GM12878 (cell line): Measurements from ENCODE around the gene ROR2. TPM values are rescaled to one million over a fixed set of nuclear protein-coding genes. Genes with fewer than 3 reads are reported as not detected.

ENCODE experiments used
- ATAC-seq: fragments of 200-7000 bp; cut with Tn5 transposase; 3 replicates; pipeline ENCODE4 v1.9.1; 2020; ENCODE audit warnings: mild to moderate bottlenecking, moderate library complexity
- BruUV-seq: library from RNA; stranded (reverse); fragments of 400-500 nt; replicated peaks from 2 replicates; lab custom pipeline; 2021; lab: Mats Ljungman, UMichigan
- CTCF ChIA-PET: fragments of 300-600 bp; sonication (Branson Sonifier 250); formaldehyde crosslinking; extraction: SDS; loops from one replicate; lab custom pipeline; 2021; ENCODE audit warnings: inconsistent platforms; lab: Yijun Ruan, JAX
- POLR2A ChIA-PET: fragments of 350-600 bp; formaldehyde crosslinking; extraction: SDS; loops from one replicate; lab custom pipeline; 2021; ENCODE audit warnings: inconsistent platforms; lab: Charles Lee
- RAD21 ChIA-PET: fragments of 300-600 bp; sonication (Branson Sonifier 250); formaldehyde crosslinking; loops from one replicate; lab custom pipeline; 2023; ENCODE audit warnings: antibody characterized with exemption; ENCODE audit not compliant: unreplicated experiment; lab: Charles Lee
- SMC1A ChIA-PET: fragments of 300-600 bp; sonication (Branson Sonifier 250); formaldehyde crosslinking; loops from one replicate; lab custom pipeline; 2023; ENCODE audit not compliant: unreplicated experiment, uncharacterized antibody; lab: Charles Lee
- DNase-seq: peaks from one replicate; pipeline ENCODE4 v3.0.0-alpha.2; 2011; ENCODE audit warnings: low read depth, low spot score
- FAIRE-seq: peaks from 3 replicates; lab custom pipeline; 2011; peaks lifted over from hg19 to GRCh38; lab: Jason Lieb, UNC
- H2AFZ ChIP-seq: 2 replicates; pipeline ENCODE4 v1.6.0; 2011; ENCODE audit warnings: low read depth, low read length, control low read depth; ENCODE audit not compliant: control insufficient read depth
- H3K27ac ChIP-seq: 2 replicates; pipeline ENCODE4 v1.5.1; 2011; ENCODE audit warnings: control low read depth; ENCODE audit not compliant: control insufficient read depth, insufficient read depth
- H3K27me3 ChIP-seq, 2 experiments: replicated peaks in 1 of 2; 2 replicates each; pipeline versions ENCODE4 v1.6.0 to v1.6.1; 2011; ENCODE audit warnings: low read length in 1 of 2; ENCODE audit not compliant: control insufficient read depth in 2 of 2, insufficient read depth in 2 of 2
- H3K36me3 ChIP-seq, 2 experiments: 2 replicates each; pipeline ENCODE4 v1.5.1; 2011; ENCODE audit warnings: low read length in 1 of 2; ENCODE audit not compliant: control insufficient read depth in 2 of 2, insufficient read depth in 2 of 2
- H3K4me1 ChIP-seq: 2 replicates; pipeline ENCODE4 v1.6.1; 2011; ENCODE audit warnings: mild to moderate bottlenecking, low read length, moderate library complexity, mixed read lengths; ENCODE audit not compliant: control insufficient read depth, insufficient read depth
- H3K4me2 ChIP-seq: 2 replicates; pipeline ENCODE4 v1.6.0; 2011; ENCODE audit warnings: control low read depth; ENCODE audit not compliant: control insufficient read depth, insufficient read depth
- H3K4me3 ChIP-seq: fragments of 200-600 bp; sonication (generic); 2 replicates; pipeline ENCODE4 v1.5.1; 2016
- H3K79me2 ChIP-seq: 2 replicates; pipeline ENCODE4 v1.6.0; 2011; ENCODE audit warnings: low read length; ENCODE audit not compliant: control insufficient read depth, insufficient read depth
- H3K9ac ChIP-seq: 2 replicates; pipeline ENCODE4 v1.8.0; 2011; ENCODE audit warnings: low read length, control low read depth, mixed read lengths; ENCODE audit not compliant: control insufficient read depth, insufficient read depth
- H3K9me3 ChIP-seq: replicated peaks from 3 replicates; pipeline ENCODE4 v1.5.1; 2011; ENCODE audit warnings: mild to moderate bottlenecking, low read length; ENCODE audit not compliant: control insufficient read depth, insufficient read depth
- H4K20me1 ChIP-seq: 2 replicates; pipeline ENCODE4 v1.6.0; 2011; ENCODE audit not compliant: control insufficient read depth, insufficient read depth
- ASH2L ChIP-seq: fragments of 300-600, 200-600 bp; sonication (generic); IDR thresholded peaks from 2 replicates; pipeline ENCODE4 v1.6.1; 2017; ENCODE audit warnings: low read depth, mild to moderate bottlenecking, borderline replicate concordance
- CBX3 ChIP-seq: fragments of 200-600 bp; sonication (generic); IDR thresholded peaks from 2 replicates; pipeline ENCODE4 v1.6.1; 2016; ENCODE audit warnings: low read depth, borderline replicate concordance
- EGR1 ChIP-seq, 2 experiments: IDR thresholded peaks; 1 replicate in 1 of 2; 2 replicates in 1 of 2; pipeline ENCODE4 v1.6.1; 2011 to 2012; ENCODE audit warnings: low read depth in 2 of 2, low read length in 2 of 2, borderline replicate concordance in 1 of 2, mild to moderate bottlenecking in 1 of 2, moderate library complexity in 1 of 2
- ETV6 ChIP-seq, 2 experiments: fragments of 450-650 bp in 1 of 2; IDR thresholded peaks in 1 of 2; conservative IDR thresholded peaks in 1 of 2; 2 replicates each; pipeline ENCODE4 v1.6.1; 2014; ENCODE audit warnings: antibody characterized with exemption in 1 of 2, borderline replicate concordance in 1 of 2, low read depth in 1 of 2, mild to moderate bottlenecking in 1 of 2, moderate library complexity in 1 of 2
- IKZF2 ChIP-seq, 2 experiments: fragments of 450-650 bp; IDR thresholded peaks; 2 replicates each; pipeline ENCODE4 v1.6.1; 2017; ENCODE audit warnings: mild to moderate bottlenecking in 2 of 2, moderate library complexity in 2 of 2
- KDM1A ChIP-seq: fragments of 200-600 bp; sonication (generic); IDR thresholded peaks from 2 replicates; pipeline ENCODE4 v1.6.1; 2016; ENCODE audit warnings: borderline replicate concordance
- RBBP5 ChIP-seq: fragments of 200-600 bp; sonication (generic); conservative IDR thresholded peaks from 2 replicates; pipeline ENCODE4 v1.6.1; 2016
- STAT1 ChIP-seq: fragments of 450-650 bp; conservative IDR thresholded peaks from 2 replicates; pipeline ENCODE4 v1.6.1; 2014; ENCODE audit warnings: antibody characterized with exemption, mild to moderate bottlenecking
- TBL1XR1 ChIP-seq: IDR thresholded peaks from 2 replicates; pipeline ENCODE4 v1.6.1; 2012; ENCODE audit warnings: low read depth, low read length, improper control_type of control experiment
- WGBS: methylation state at CpG from one replicate; pipeline ENCODE4 v1.1.6; 2016; ENCODE audit warnings: low lambda C conversion rate; ENCODE audit not compliant: insufficient replicate concordance, insufficient coverage; ENCODE audit errors: missing lambda C conversion rate; 5-methylcytosine and 5-hydroxymethylcytosine counted together
- in situ Hi-C: fragments of 300-500 bp; cut with MboI; formaldehyde crosslinking; loops from 9 replicates; pipeline ENCODE4 v1.14.3; 2018; ENCODE audit warnings: mixed read lengths
- intact Hi-C: fragments of 100-400 bp; cut with micrococcal nuclease; formaldehyde crosslinking; loops from one replicate; pipeline ENCODE4 v1.14.2; 2022; ENCODE audit not compliant: unreplicated experiment
- polyA plus RNA-seq, 11 experiments: library from polyadenylated mRNA; depleted of rRNA in 4 of 11; unstranded in 6 of 11; stranded (reverse) in 5 of 11; fragments of >200 nt; fragmentation: Nextera tagmentation in 4 of 11; fragmentation: Illumina TruSeq in 1 of 11; extraction: Ambion mirVana in 4 of 11; extraction: Trizol in 1 of 11; gene quantifications; 1 replicate in 1 of 11; 2 replicates in 10 of 11; pipeline versions ENCODE4 v1.2.1 to v1.2.3, GENCODE V29; 2011 to 2016; ENCODE audit warnings: inconsistent platforms in 2 of 11, missing spikeins in 2 of 11, low read depth in 1 of 11
- total RNA-seq, 4 experiments: library from RNA; depleted of rRNA in 3 of 4; stranded (reverse); fragments of >200 nt in 3 of 4; fragmentation: Illumina TruSeq in 1 of 4; extraction: Trizol in 1 of 4; gene quantifications; 2 replicates each; pipeline versions ENCODE4 v1.2.1 to v1.2.3, GENCODE V29; 2013 to 2021
- TF ChIP-seq, protein P1 (sequence below): IDR thresholded peaks from 2 replicates; pipeline ENCODE4 v1.6.1; 2012; ENCODE audit warnings: mild to moderate bottlenecking, low read depth, low read length

The ROR2 gene
- total and polyA plus RNA-seq, 10 of the 15 experiments (the other 5 are each of a cell fraction or from before 2014, with no cell fraction given) = 0.03 to 0.05 TPM; not detected in 8

DNA sequence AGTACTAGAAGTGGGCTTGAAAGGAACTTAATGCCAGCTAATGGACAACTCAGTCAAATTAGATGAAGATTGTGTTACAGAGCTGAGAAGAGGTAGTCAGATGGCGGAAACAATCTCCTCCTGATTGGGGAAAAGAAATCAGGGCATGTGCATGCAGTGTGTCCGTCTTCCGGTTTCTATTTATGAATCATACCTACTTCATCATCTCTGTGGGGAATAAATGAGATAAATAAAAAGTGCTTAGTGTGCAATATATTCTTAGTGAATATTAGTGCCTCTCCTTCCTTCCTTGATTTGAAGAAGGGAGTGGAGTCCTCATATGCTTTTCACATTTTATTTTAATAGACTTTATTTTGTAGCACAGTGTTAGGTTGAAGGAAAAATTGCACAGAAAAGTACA lies 417.7 kb downstream of the ROR2 start:
- no peaks in the 10 kb centered on the region for H4K20me1 ChIP-seq
- intact Hi-C loops = no loop called here
- FAIRE-seq (no peak), ATAC-seq (no peak), DNase-seq (no peak)
- no peaks in the 10 kb centered on the region for H3K4me1 ChIP-seq
- H2AFZ ChIP-seq = no peak overlapping the region
- no TSS peak for BruUV-seq
- in situ Hi-C loops = no loop called here
- 35% methylated on average over 3 of the region's 3 CpGs for WGBS
- ChIA-PET SMC1A (no interaction called here), POLR2A (no interaction called here), CTCF (no interaction called here), RAD21 (no interaction called here)
- TF ChIP-seq RBBP5 (no peak), CBX3 (no peak), ETV6 (conservative IDR thresholded peaks at IDR 0.05 in 1 of 2, IDR thresholded peaks at IDR 0.05 in 1 of 2; ENCODE audit: borderline replicate concordance in 1 of 2, low read depth in 1 of 2) (no peak), KDM1A (no peak), STAT1 (no peak), ASH2L (no peak), EGR1 (IDR thresholded peaks at IDR 0.05; ENCODE audit: borderline replicate concordance in 1 of 2, low read depth in 2 of 2, low read length in 2 of 2) (no peak), IKZF2 (IDR thresholded peaks at IDR 0.05) (no peak), TBL1XR1 (no peak)
- TF ChIP-seq, protein P1, sequence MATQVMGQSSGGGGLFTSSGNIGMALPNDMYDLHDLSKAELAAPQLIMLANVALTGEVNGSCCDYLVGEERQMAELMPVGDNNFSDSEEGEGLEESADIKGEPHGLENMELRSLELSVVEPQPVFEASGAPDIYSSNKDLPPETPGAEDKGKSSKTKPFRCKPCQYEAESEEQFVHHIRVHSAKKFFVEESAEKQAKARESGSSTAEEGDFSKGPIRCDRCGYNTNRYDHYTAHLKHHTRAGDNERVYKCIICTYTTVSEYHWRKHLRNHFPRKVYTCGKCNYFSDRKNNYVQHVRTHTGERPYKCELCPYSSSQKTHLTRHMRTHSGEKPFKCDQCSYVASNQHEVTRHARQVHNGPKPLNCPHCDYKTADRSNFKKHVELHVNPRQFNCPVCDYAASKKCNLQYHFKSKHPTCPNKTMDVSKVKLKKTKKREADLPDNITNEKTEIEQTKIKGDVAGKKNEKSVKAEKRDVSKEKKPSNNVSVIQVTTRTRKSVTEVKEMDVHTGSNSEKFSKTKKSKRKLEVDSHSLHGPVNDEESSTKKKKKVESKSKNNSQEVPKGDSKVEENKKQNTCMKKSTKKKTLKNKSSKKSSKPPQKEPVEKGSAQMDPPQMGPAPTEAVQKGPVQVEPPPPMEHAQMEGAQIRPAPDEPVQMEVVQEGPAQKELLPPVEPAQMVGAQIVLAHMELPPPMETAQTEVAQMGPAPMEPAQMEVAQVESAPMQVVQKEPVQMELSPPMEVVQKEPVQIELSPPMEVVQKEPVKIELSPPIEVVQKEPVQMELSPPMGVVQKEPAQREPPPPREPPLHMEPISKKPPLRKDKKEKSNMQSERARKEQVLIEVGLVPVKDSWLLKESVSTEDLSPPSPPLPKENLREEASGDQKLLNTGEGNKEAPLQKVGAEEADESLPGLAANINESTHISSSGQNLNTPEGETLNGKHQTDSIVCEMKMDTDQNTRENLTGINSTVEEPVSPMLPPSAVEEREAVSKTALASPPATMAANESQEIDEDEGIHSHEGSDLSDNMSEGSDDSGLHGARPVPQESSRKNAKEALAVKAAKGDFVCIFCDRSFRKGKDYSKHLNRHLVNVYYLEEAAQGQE = no peak
- H3K27me3 ChIP-seq = peaks cover 0 to 1% of the 10 kb centered on the region in 2 experiments; a peak in 1 of 4 replicates
- H3K4me3 ChIP-seq = no peak overlapping the region
- H3K79me2 ChIP-seq = no peaks in the 10 kb centered on the region
- no peaks in the 10 kb centered on the region for H3K36me3 ChIP-seq
- H3K9me3 ChIP-seq = no peaks in the 10 kb centered on the region
- H3K4me2 ChIP-seq = no peak overlapping the region
- no peak overlapping the region for H3K9ac ChIP-seq
- H3K27ac ChIP-seq = no peak overlapping the region
